Measurements from ENCODE around the gene CAPZA2. TPM values are rescaled to one million over a fixed set of nuclear protein-coding genes. Genes with fewer than 3 reads are reported as not detected.

Gene CAPZA2
- total and polyA plus RNA-seq, 8 donors: 13.9 to 1,001 (median 83.3) TPM

GRCh38 chr7:116829493-116829892, 32.9 kb upstream of the CAPZA2 start:
- Histone ChIP-seq H3K36me3 (no peaks in the 10 kb centered on the region), H3K9me3 (no peaks in the 10 kb centered on the region), H3K27me3 (no peaks in the 10 kb centered on the region), H3K4me1 (no peaks in the 10 kb centered on the region), H3K4me3 (no peak overlapping the region), H3K27ac (no peak overlapping the region)
- intact Hi-C loops (cut with DNase I; ENCODE audit: low total_unique reads): no loop called here
- peak in 1 of 2 donors; percentile 19 for DNase-seq
- TF ChIP-seq POLR2A (IDR thresholded peaks at IDR 0.05) (no peak), EP300 (IDR thresholded peaks at IDR 0.05) (no peak), POLR2AphosphoS5 (IDR thresholded peaks at IDR 0.05) (no peak), CTCF (IDR thresholded peaks at IDR 0.05) (no peak)

DNA sequence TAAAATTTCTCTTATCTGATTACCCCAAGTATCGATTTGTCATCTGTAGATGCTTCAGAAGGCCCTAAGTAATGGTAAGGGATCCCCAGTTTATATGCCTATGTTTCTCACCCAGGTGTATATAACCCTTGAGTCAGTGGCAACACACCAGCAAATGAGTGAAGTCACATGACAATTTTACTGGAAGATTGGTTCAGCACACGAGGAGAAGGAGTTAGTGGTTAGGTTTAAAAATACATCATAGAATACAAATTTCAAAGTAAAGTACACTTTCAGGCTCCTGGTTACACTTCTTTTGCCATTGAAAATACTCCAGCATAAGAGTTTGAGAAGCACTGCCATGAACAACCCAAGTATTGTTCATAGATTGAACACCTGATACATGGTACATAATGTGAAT, 29.7 kb upstream of the CAPZA2 start:
- 73 to 84% (median 79%) methylated on average over 2 of the region's 2 CpGs for WGBS, 5 donors
- Histone ChIP-seq H3K27me3 (no peaks in the 10 kb centered on the region), H3K4me1 (no peaks in the 10 kb centered on the region), H3K4me3 (no peak overlapping the region), H3K36me3 (no peaks in the 10 kb centered on the region), H3K27ac (no peak overlapping the region), H3K9me3 (no peaks in the 10 kb centered on the region)
- no peak for TF ChIP-seq POLR2AphosphoS5 (IDR thresholded peaks at IDR 0.05)
- no peak for TF ChIP-seq EP300 (IDR thresholded peaks at IDR 0.05)
- no peak for TF ChIP-seq CTCF (IDR thresholded peaks at IDR 0.05)
- no peak for TF ChIP-seq POLR2A (IDR thresholded peaks at IDR 0.05)
- DNase-seq: no peak
- intact Hi-C loops (cut with DNase I; ENCODE audit: low total_unique reads): no loop called here

DNA sequence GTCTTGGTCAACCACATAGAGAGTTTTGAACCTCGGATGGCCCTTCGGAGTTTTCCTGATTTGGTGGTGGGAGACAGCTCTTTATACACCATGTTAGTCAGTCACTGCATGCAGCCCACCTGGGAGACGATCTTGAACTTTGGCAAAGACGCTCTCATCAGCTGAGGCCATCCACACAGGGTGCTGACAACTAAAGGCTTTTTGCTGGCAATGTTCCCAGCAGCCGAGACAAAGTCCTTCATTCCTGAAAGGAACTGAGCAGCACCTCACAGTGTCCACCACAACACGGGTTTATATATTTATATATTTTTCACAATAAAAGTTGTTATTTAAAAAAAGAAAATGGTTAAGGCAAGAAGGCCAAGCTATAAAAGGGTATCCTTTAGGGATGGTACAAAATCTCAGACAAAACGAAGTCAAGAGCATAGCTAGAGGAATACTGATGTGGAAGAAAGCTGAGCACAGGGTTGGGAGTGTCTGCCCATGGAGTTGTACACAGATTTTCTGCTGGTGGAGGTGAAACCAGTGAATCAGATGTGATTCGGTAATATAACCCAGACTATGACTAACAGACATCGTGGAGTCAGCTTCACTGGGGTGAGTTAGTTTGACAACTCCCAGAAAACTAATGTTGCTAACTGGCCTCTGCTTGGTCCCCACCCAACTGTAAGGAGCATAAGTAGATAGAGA, 27.4 kb upstream of the CAPZA2 start:
- 57 to 66% (median 59%) methylated on average over 9 of the region's 9 CpGs for WGBS, 5 donors
- Histone ChIP-seq H3K4me3 (no peak overlapping the region), H3K27ac (no peak overlapping the region)

DNA sequence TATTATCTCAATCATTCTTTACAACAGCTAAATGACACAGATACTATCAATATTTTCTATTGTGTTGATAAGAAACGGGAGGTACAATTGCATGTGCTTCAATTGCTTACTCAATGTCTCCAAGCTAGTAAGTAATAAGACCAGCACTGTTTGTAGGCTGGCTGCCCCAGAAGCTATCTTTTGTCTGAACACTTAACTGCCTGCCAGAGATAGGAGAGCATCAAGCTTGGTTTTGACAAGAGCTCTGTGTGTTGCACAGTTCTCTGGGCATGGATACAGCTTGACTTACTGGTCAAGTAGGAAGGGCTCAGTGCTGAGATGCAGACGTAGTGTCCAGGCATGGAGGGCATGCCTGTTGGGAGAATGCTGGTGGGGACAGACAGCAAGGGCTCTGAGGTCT, 26.3 kb upstream of the CAPZA2 start:
- DNase-seq: no peak
- TF ChIP-seq POLR2AphosphoS5 (IDR thresholded peaks at IDR 0.05) (no peak), POLR2A (IDR thresholded peaks at IDR 0.05) (no peak), CTCF (IDR thresholded peaks at IDR 0.05) (no peak), EP300 (IDR thresholded peaks at IDR 0.05) (no peak)
- intact Hi-C loops (cut with DNase I; ENCODE audit: low total_unique reads): no loop called here
- 56 to 75% (median 61%) methylated on average over 2 of the region's 2 CpGs for WGBS, 5 donors
- Histone ChIP-seq H3K4me1 (no peaks in the 10 kb centered on the region), H3K9me3 (no peaks in the 10 kb centered on the region), H3K27me3 (no peaks in the 10 kb centered on the region), H3K36me3 (no peaks in the 10 kb centered on the region), H3K27ac (no peak overlapping the region), H3K4me3 (no peak overlapping the region)

More for the DNA sequence above, 27.4 kb upstream of the CAPZA2 start:
- H3K36me3 ChIP-seq: no peaks in the 10 kb centered on the region
- no peaks in the 10 kb centered on the region for H3K27me3 ChIP-seq
- no peaks in the 10 kb centered on the region for H3K9me3 ChIP-seq
- peak in 1 of 2 donors; percentile 39 for DNase-seq
- intact Hi-C loops (cut with DNase I; ENCODE audit: low total_unique reads): no loop called here
- no peaks in the 10 kb centered on the region for H3K4me1 ChIP-seq
- TF ChIP-seq EP300 (IDR thresholded peaks at IDR 0.05) (no peak), POLR2A (IDR thresholded peaks at IDR 0.05) (no peak), POLR2AphosphoS5 (IDR thresholded peaks at IDR 0.05) (no peak), CTCF (IDR thresholded peaks at IDR 0.05) (no peak)
